Activated T-helper 1 cell treated with Interleukin-2 at 50 U/mL for 16 hours (primary cell): ENCODE measurements around the gene NEK4.

ENCODE experiments used
- DNase-seq: peaks from one replicate; pipeline ENCODE4 v3.0.0-alpha.2; 2020; ENCODE audit warnings: low read depth

Gene NEK4

GRCh38 chr3:52792961-52793695, 22.4 kb upstream of the NEK4 start:
- no peak for DNase-seq

GRCh38 chr3:52792413-52792812, 21.7 kb upstream of the NEK4 start:
- no peak for DNase-seq

GRCh38 chr3:52791928-52792327, 21.2 kb upstream of the NEK4 start:
- no peak for DNase-seq

GRCh38 chr3:52791366-52791765, 20.6 kb upstream of the NEK4 start:
- DNase-seq, result no peak

- no peak for DNase-seq
Observed at GRCh38 chr3:52790741-52791140, 20.0 kb upstream of the NEK4 start.

GRCh38 chr3:52790337-52790736, 19.6 kb upstream of the NEK4 start:
- DNase-seq, result no peak

GRCh38 chr3:52789746-52790040, 19.0 kb upstream of the NEK4 start:
- no peak for DNase-seq

- DNase-seq, result no peak
Observed at GRCh38 chr3:52788890-52789745, 18.4 kb upstream of the NEK4 start.

GRCh38 chr3:52787672-52788625, 17.2 kb upstream of the NEK4 start:
- no peak for DNase-seq

- DNase-seq, result no peak
Observed at GRCh38 chr3:52787246-52787645, 16.5 kb upstream of the NEK4 start.

GRCh38 chr3:52786330-52787215, 15.8 kb upstream of the NEK4 start:
- DNase-seq, result no peak

- DNase-seq, result no peak
Observed at GRCh38 chr3:52784931-52785590, 14.3 kb upstream of the NEK4 start.

- DNase-seq, result no peak
Observed at GRCh38 chr3:52784021-52784621, 13.4 kb upstream of the NEK4 start.

- no peak for DNase-seq
Observed at GRCh38 chr3:52783211-52783555, 12.4 kb upstream of the NEK4 start.

GRCh38 chr3:52782412-52783210, 11.9 kb upstream of the NEK4 start:
- no peak for DNase-seq

GRCh38 chr3:52781741-52782140, 11.0 kb upstream of the NEK4 start:
- no peak for DNase-seq

- DNase-seq, result no peak
Observed at GRCh38 chr3:52779837-52780585, 9.3 kb upstream of the NEK4 start.

GRCh38 chr3:52779011-52779836, 8.5 kb upstream of the NEK4 start:
- no peak for DNase-seq
